Kidney (tissue), 14 donors: ENCODE data around the gene TRERF1. TPM values are rescaled to one million over a fixed set of nuclear protein-coding genes. Genes with fewer than 3 reads are reported as not detected.

ENCODE experiments used
- DNase-seq, 5 donors: peaks; one replicate each; pipeline ENCODE4 v3.0.0-alpha.2; 2013 to 2020
- FAIRE-seq: peaks from 2 replicates; lab custom pipeline; 2012; peaks lifted over from hg19 to GRCh38; lab: Jason Lieb, UNC
- H3K27ac ChIP-seq, 2 donors: one replicate each; pipeline ENCODE4 v1.7.0; 2013; ENCODE audit warnings: low read depth in 2 of 2, low read length in 2 of 2, inconsistent platforms in 1 of 2
- H3K27me3 ChIP-seq: one replicate; pipeline ENCODE4 v1.7.1; 2013; ENCODE audit warnings: low read length, inconsistent platforms; ENCODE audit not compliant: control insufficient read depth, insufficient read depth
- H3K36me3 ChIP-seq, 3 donors: one replicate each; pipeline versions ENCODE4 v1.7.0 to v1.7.1; 2013; ENCODE audit warnings: low read length in 3 of 3, control low read depth in 1 of 3, inconsistent platforms in 1 of 3; ENCODE audit not compliant: insufficient read depth in 3 of 3, control insufficient read depth in 2 of 3
- H3K4me1 ChIP-seq, 3 donors: one replicate each; pipeline versions ENCODE4 v1.7.0 to v1.7.1; 2013; ENCODE audit warnings: low read length in 3 of 3, inconsistent platforms in 1 of 3, low read depth in 1 of 3; ENCODE audit not compliant: control insufficient read depth in 2 of 3, insufficient read depth in 2 of 3
- H3K4me3 ChIP-seq, 3 donors: one replicate each; pipeline versions ENCODE4 v1.7.0 to v1.8.1; 2013; ENCODE audit warnings: low read length in 3 of 3, control low read depth in 1 of 3, inconsistent platforms in 1 of 3
- H3K9ac ChIP-seq, 3 donors: one replicate each; pipeline versions ENCODE4 v1.7.0 to v1.7.1; 2013; ENCODE audit warnings: low read length in 3 of 3, control low read depth in 1 of 3, inconsistent platforms in 1 of 3
- H3K9me3 ChIP-seq, 3 donors: one replicate each; pipeline versions ENCODE4 v1.7.0 to v1.7.1; 2013; ENCODE audit warnings: low read length in 3 of 3, control low read depth in 1 of 3, inconsistent platforms in 1 of 3; ENCODE audit not compliant: control insufficient read depth in 2 of 3, insufficient read depth in 1 of 3
- intact Hi-C: fragments of 100-400 bp; cut with DNase I; formaldehyde crosslinking; loops from one replicate; pipeline ENCODE4 v1.11.1; 2022
- polyA plus RNA-seq: library from polyadenylated mRNA; stranded (reverse); fragments of 350-450 nt; fragmentation: Illumina TruSeq; extraction: RNeasy Lipid Tissue Mini Kit (QIAGEN cat#74804); gene quantifications from one replicate; pipeline ENCODE4 v1.2.3, GENCODE V29; 2014; ENCODE audit warnings: low read depth, low replicate concordance; ENCODE audit not compliant: insufficient read depth
- total RNA-seq: library from RNA; stranded (reverse); fragmentation: NEBNext Ultra II Directional; extraction: Animal tissue kit (Norgen Biotek cat#: 25700); gene quantifications from one replicate; pipeline ENCODE4 v1.2.1, GENCODE V29; 2021
- TF ChIP-seq, protein P1 (sequence below): IDR thresholded peaks from 3 replicates; pipeline ENCODE4 v1.5.1; 2012; ENCODE audit warnings: mild to moderate bottlenecking, moderate library complexity, borderline replicate concordance; ENCODE audit not compliant: insufficient read depth; ENCODE audit errors: extremely low read depth
- donor health status: control.
- donor health status: control.
- donor health status: control.
- donor health status: control.
- donor health status: control.
- donor health status: DM: yes; HTN: yes; CAD: no.
- donor health status: Normal renal cell carcinoma (clear cell type).

Gene TRERF1
- total and polyA plus RNA-seq, 2 donors from 2014 or later: 1.5 to 8.4 TPM

DNA sequence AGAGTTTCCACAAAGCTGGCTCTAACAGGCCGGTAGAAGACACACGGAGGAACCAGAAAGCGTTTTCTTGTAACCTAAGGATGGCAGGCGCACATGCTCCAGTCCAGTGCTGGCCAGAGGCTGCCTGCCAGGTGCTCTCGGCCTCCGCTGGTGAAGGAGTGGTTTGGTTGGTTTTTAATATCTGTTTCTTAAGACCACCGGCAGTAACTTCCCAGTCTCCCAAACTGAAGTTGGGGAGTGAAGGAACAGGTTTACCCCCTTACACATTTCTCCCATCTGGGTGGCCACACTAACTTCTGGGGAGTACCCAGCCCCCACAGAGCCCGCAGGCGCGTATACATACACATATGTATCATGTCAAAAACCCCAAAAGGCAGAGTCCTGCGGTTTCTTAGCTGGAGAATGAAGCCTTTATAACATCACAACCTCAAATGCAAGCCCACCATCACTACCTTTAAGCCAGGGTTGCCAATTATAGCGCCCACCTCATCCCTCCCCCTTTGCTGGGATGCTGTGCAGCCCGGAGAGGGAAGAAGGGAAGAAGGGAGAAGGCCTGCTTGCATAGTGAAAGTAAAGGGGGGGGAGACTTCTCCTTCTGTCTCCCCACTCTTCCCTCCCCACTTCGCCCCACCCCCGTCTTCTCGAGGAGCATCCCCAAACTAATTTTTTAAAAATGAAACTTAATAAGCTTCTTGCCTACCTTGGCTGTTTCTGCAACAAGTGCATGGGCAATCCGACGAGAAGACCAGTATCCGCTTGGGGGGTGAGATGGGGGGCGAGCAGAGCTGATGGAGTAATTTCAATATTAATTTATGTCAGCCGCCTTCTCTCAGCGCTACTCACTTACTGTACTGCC lies 1.0 kb downstream of the TRERF1 start:
- H3K27ac ChIP-seq: peak overlapping the region; percentile 44 to 62
- FAIRE-seq: no peak
- intact Hi-C loops: no loop called here
- H3K27me3 ChIP-seq: no peaks in the 10 kb centered on the region
- H3K9ac ChIP-seq: peak overlapping the region; percentile 54 to 60 (median 58)
- peak overlapping the region; percentile 79 to 85 (median 84) for H3K4me3 ChIP-seq
- H3K9me3 ChIP-seq: no peaks in the 10 kb centered on the region
- peak in 3 of 5 donors; percentile 29 to 49 (median 47) for DNase-seq
- H3K36me3 ChIP-seq: no peaks in the 10 kb centered on the region
- TF ChIP-seq, protein P1, sequence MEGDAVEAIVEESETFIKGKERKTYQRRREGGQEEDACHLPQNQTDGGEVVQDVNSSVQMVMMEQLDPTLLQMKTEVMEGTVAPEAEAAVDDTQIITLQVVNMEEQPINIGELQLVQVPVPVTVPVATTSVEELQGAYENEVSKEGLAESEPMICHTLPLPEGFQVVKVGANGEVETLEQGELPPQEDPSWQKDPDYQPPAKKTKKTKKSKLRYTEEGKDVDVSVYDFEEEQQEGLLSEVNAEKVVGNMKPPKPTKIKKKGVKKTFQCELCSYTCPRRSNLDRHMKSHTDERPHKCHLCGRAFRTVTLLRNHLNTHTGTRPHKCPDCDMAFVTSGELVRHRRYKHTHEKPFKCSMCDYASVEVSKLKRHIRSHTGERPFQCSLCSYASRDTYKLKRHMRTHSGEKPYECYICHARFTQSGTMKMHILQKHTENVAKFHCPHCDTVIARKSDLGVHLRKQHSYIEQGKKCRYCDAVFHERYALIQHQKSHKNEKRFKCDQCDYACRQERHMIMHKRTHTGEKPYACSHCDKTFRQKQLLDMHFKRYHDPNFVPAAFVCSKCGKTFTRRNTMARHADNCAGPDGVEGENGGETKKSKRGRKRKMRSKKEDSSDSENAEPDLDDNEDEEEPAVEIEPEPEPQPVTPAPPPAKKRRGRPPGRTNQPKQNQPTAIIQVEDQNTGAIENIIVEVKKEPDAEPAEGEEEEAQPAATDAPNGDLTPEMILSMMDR: no peak
- peaks cover 0 to 6% (median 3%) of the 10 kb centered on the region in 3 donors for H3K4me1 ChIP-seq

DNA sequence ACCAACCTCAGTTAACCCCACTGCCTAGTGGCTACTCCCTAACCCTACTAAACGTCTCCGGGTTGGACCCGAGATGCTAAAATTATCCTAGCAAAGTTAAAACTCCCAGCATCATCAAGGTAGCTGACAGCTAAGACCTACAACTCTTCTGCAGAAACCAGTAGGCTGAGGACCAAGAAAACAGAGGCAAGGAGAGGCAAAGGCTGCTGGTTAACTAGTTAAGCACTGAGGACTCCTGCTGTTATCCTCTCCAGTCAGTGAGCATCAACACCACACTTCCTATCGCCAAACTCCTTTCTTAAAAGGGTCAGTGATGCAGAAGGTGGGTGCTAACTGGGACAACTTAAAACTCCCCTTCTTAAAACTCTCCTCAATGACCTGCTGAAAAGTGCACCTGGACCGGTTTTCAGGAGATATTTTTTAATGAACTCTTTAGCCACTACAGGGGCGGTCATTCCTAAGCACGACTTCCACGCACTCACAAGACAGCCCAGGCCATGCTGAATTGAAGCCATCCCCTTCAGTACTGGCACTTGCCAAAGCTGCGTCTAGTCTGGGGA lies 1.7 kb downstream of the TRERF1 start:
- no peaks in the 10 kb centered on the region for H3K9me3 ChIP-seq
- no peaks in the 10 kb centered on the region for H3K27me3 ChIP-seq
- no peaks in the 10 kb centered on the region for H3K36me3 ChIP-seq
- peak overlapping the region in 1 of 3 donors; percentile 54 for H3K9ac ChIP-seq
- H3K27ac ChIP-seq: peak overlapping the region; percentile 44 to 62
- intact Hi-C loops: no loop called here
- peak overlapping the region; percentile 79 to 85 (median 84) for H3K4me3 ChIP-seq
- H3K4me1 ChIP-seq: peaks cover 0 to 6% (median 3%) of the 10 kb centered on the region in 3 donors
- TF ChIP-seq, protein P1: no peak
- FAIRE-seq (no peak), DNase-seq (peak in 1 of 5 donors; percentile 31)

GRCh38 chr6:42448927-42449659 lies 2.6 kb downstream of the TRERF1 start:
- DNase-seq (no peak), FAIRE-seq (no peak)
- intact Hi-C loops: no loop called here
- Histone ChIP-seq H3K4me1 (peaks cover 0 to 6% (median 3%) of the 10 kb centered on the region in 3 donors), H3K9ac (peak overlapping the region in 1 of 3 donors; percentile 22), H3K4me3 (peak overlapping the region; percentile 50 to 85 (median 84)), H3K36me3 (no peaks in the 10 kb centered on the region), H3K27ac (peak overlapping the region in 1 of 2 donors; percentile 4), H3K9me3 (no peaks in the 10 kb centered on the region), H3K27me3 (no peaks in the 10 kb centered on the region)
- TF ChIP-seq, protein P1: no peak
